Sigmoid colon (tissue), 4 donors: ENCODE measurements around the gene C1QA.

Source experiments
- EP300 ChIP-seq, 4 donors: sonication (generic); formaldehyde crosslinking; IDR thresholded peaks; one replicate each; pipeline ENCODE4 v1.6.1; 2017; ENCODE audit warnings: antibody characterized with exemption in 4 of 4
- POLR2A ChIP-seq, 2 donors: fragments of 450-650 bp; IDR thresholded peaks; one replicate each; pipeline ENCODE4 v1.6.1; 2016; ENCODE audit warnings: antibody characterized with exemption in 2 of 2, mild to moderate bottlenecking in 2 of 2, moderate library complexity in 2 of 2
- POLR2AphosphoS5 ChIP-seq, 4 donors: sonication (generic); formaldehyde crosslinking; IDR thresholded peaks; one replicate each; pipeline ENCODE4 v1.6.1; 2017; ENCODE audit warnings: antibody characterized with exemption in 4 of 4
- TF ChIP-seq, protein P1 (sequence below), 4 experiments: fragments of 450-650 bp in 3 of 4; fragments of 200-600 bp in 1 of 4; IDR thresholded peaks; one replicate each; pipeline ENCODE4 v1.5.1; 2016 to 2019; ENCODE audit warnings: antibody characterized with exemption in 4 of 4, mild to moderate bottlenecking in 3 of 4, moderate library complexity in 2 of 4

DNA sequence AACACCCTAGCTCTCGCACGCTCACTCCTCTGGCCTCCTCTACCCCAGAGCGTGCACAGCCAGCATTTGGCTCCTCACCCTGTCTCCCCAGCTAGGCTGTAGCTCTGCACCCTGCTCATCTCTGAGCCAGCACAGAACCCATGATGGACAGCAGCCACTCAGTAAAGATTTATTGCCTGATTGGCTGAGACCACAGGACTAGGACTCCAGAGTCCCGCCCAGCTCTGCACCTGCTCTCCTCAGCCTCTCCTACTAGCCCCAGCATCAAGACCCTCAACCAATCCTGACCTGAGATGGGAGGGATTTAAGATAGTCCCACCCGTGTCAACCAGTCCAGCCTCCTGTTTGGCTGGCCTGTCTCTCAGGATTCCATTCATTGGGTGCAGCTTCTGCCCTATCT, 25.9 kb downstream of the C1QA start:
- TF ChIP-seq EP300 (IDR thresholded peaks at IDR 0.05) (no peak), POLR2A (IDR thresholded peaks at IDR 0.05) (no peak), POLR2AphosphoS5 (IDR thresholded peaks at IDR 0.05) (no peak)
- TF ChIP-seq, protein P1, sequence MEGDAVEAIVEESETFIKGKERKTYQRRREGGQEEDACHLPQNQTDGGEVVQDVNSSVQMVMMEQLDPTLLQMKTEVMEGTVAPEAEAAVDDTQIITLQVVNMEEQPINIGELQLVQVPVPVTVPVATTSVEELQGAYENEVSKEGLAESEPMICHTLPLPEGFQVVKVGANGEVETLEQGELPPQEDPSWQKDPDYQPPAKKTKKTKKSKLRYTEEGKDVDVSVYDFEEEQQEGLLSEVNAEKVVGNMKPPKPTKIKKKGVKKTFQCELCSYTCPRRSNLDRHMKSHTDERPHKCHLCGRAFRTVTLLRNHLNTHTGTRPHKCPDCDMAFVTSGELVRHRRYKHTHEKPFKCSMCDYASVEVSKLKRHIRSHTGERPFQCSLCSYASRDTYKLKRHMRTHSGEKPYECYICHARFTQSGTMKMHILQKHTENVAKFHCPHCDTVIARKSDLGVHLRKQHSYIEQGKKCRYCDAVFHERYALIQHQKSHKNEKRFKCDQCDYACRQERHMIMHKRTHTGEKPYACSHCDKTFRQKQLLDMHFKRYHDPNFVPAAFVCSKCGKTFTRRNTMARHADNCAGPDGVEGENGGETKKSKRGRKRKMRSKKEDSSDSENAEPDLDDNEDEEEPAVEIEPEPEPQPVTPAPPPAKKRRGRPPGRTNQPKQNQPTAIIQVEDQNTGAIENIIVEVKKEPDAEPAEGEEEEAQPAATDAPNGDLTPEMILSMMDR (IDR thresholded peaks at IDR 0.05): no peak
